Measurements from ENCODE around the gene ITGA8.
"Not testable (repeated sequence)": the region's sequence is repeated elsewhere in the genome, so short reads cannot be mapped to it uniquely, and the experiment has no call there.

ITGA8 gene

DNA sequence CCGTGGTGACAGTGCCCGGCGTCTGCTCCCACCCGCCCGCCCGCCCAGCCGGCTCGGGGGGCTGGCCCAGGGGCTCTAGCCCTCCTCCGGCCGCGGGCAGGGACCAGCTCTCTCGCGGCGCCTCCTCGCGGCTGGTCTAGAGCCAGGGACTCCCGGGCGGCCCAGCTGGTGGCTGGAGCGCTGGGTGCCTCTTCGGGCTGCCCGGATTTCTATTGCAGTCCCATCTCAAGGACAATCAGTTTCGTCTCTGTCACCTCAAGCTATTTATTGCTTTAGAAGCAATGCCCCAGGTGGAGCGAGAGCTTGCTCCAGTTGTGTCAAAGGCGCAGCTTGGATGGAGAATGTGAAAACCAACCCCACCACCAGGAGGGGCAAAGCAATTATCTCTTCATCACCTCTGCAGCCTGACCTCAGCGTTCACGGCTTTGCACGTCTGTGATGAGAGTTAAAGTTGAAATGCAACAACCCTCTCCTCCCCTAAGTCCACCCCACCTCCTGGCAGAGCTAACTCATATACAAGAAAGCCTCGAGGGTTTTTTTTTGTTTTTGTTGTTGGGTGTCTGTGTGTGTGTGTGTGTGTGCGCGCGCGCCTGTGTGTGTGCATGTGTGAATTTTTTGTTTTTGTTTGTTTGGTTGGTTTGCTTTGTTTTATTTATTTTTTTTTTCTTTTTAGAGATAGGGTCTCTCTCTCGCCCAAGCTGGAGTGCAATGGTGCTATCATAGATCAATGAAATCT, at the start of gene ITGA8:
Gene ITGA8 (minus strand): TSS at position 24 of the 736 bp plus-strand sequence. CDS start 151 bp downstream, outside the sequence.
- TF ChIP-seq, protein P1, sequence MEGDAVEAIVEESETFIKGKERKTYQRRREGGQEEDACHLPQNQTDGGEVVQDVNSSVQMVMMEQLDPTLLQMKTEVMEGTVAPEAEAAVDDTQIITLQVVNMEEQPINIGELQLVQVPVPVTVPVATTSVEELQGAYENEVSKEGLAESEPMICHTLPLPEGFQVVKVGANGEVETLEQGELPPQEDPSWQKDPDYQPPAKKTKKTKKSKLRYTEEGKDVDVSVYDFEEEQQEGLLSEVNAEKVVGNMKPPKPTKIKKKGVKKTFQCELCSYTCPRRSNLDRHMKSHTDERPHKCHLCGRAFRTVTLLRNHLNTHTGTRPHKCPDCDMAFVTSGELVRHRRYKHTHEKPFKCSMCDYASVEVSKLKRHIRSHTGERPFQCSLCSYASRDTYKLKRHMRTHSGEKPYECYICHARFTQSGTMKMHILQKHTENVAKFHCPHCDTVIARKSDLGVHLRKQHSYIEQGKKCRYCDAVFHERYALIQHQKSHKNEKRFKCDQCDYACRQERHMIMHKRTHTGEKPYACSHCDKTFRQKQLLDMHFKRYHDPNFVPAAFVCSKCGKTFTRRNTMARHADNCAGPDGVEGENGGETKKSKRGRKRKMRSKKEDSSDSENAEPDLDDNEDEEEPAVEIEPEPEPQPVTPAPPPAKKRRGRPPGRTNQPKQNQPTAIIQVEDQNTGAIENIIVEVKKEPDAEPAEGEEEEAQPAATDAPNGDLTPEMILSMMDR (IDR thresholded peaks at IDR 0.05; ENCODE audit: extremely low read depth, insufficient read depth, missing control alignments): peak; percentile 1
- in situ Hi-C loops (cut with MboI; ENCODE audit: low pct_unique_long_range_greater_than_20kb, low sequenced_read_pairs, unreplicated experiment): no loop called here
- DNase-seq (ENCODE audit: low spot score): peak; percentile 52

DNA sequence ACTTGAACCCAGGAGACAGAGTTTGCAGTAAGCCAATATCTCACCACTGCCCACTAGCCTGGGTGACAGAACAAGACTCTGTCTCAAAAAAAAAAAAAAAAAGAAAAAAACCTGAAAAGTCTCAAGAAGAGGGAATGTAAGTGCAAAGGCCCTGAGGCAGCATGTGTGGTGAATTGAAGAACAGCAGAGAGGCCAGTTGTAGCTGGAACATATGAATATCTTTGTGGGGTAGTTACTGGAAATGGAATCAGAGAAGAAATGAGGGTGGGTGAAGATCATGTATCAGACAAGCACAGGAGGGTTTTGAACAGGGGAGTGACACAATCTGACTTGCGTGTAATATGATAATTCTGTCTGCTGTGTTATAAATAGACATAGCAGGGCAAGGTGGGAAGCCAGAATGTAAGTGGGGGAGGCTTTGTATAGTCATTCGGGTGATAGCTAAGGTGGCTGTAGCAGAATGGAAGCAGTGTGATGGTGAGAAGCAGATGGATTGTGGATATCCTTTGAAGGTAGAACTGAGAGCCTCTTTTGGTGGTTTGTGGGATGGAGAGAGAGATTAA, 45.3 kb upstream of the ITGA8 start:
- TF ChIP-seq, protein P1 (IDR thresholded peaks at IDR 0.05; ENCODE audit: extremely low read depth, insufficient read depth, missing control alignments): no peak
- no peak for DNase-seq (ENCODE audit: low spot score)
- in situ Hi-C loops (cut with MboI; ENCODE audit: low pct_unique_long_range_greater_than_20kb, low sequenced_read_pairs, unreplicated experiment): no loop called here

DNA sequence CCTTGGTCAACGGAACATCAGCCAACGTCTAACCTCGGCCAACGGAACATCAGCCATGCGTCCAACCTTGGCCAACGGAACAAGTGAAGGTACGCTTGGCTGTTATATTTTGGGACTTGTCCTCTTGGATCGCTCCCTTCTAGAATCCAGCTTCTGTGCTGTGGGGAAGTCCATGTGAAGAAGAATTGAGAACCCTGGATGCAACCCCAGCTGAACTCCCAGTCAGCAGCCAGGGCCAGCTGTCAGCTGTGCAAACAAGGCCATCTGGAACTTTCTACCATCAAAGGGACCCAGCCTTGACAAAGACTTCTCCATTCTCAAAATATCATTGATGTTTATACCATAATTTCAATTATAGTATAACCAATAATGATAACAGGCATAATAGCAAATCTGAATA, 43.3 kb upstream of the ITGA8 start:
- in situ Hi-C loops (cut with MboI; ENCODE audit: low pct_unique_long_range_greater_than_20kb, low sequenced_read_pairs, unreplicated experiment): no loop called here
- TF ChIP-seq, protein P1 (IDR thresholded peaks at IDR 0.05; ENCODE audit: extremely low read depth, insufficient read depth, missing control alignments): no peak
- DNase-seq (ENCODE audit: low spot score): no peak

DNA sequence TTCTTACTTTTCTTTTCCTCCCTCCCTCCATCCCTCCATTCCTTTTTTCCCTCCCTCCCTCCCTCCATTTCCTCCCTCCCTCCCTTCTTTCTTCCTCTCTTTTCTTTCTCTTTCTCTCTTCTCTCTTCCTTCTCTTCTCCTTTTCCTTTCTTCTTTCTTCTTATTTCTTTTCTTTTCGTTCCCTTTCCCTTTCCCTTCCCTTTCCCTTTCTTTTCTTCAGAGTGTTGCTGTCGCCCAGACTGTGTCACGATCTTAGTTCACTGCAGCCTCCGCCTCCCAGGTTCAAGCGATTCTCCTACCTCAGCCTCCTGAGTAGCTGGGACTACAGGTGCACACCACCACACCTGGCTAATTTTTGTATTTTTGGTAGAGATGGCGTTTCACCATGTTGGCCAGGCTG, 42.5 kb upstream of the ITGA8 start:
- DNase-seq (ENCODE audit: low spot score); in situ Hi-C loops (cut with MboI; ENCODE audit: low pct_unique_long_range_greater_than_20kb, low sequenced_read_pairs, unreplicated experiment): not testable (repeated sequence)

DNA sequence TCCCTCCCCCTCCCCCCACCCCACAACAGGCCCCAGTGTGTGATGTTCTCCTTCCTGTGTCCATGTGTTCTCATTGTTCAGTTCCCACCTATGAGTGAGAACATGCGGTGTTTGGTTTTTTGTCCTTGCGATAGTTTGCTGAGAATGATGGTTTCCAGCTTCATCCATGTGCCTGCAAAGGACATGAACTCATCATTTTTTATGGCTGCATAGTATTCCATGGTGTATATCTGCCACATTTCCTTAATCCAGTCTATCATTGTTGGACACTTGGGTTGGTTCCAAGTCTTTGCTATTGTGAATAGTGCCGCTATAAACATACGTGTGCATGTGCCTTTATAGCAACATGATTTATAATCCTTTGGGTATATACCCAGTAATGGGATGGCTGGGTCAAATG, 41.5 kb upstream of the ITGA8 start:
- in situ Hi-C loops (cut with MboI; ENCODE audit: low pct_unique_long_range_greater_than_20kb, low sequenced_read_pairs, unreplicated experiment); DNase-seq (ENCODE audit: low spot score): not testable (repeated sequence)

DNA sequence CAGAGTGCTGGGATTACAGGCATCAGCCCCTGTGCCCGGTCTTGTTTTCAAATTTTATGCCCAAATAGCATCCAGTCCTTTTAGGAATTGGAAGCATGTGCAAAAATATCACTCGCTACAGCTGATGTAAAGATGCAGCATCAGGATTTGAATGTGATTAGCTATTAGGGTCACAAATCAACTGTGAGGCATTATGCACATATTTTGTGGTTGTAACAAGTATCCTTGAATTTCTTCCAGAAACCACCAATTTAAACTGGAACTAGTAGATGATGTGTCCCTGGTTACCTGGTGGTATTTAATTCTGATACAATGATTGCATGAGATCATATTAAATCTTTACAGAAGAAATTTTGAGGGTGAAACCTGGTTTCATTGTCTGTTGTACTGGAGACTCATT, 41.0 kb upstream of the ITGA8 start:
- in situ Hi-C loops (cut with MboI; ENCODE audit: low pct_unique_long_range_greater_than_20kb, low sequenced_read_pairs, unreplicated experiment): no loop called here
- DNase-seq (ENCODE audit: low spot score): no peak
- TF ChIP-seq, protein P1 (IDR thresholded peaks at IDR 0.05; ENCODE audit: extremely low read depth, insufficient read depth, missing control alignments): no peak

DNA sequence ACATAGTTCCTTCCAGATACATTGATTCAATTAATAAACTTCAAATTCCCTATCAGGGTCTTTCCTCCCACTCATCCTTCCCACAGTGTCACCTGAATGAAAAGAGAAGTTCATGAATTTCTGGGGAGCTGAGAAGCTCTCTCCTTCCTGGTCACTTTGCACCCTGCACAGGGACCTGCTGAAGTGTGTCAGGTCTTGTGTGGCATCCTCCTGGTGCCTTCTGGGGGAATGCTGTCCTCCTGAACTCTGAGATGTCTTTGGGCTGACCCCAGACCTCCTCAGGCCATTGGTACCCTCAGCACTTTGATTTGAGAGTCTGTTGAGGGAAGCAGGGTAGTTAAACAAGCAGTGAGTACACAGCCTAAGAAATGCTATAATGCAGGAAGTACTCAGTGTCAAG, 39.5 kb upstream of the ITGA8 start:
- DNase-seq (ENCODE audit: low spot score): no peak
- in situ Hi-C loops (cut with MboI; ENCODE audit: low pct_unique_long_range_greater_than_20kb, low sequenced_read_pairs, unreplicated experiment): no loop called here
- TF ChIP-seq, protein P1 (IDR thresholded peaks at IDR 0.05; ENCODE audit: extremely low read depth, insufficient read depth, missing control alignments): no peak

All from GM13977 (cell line).